TTC549 (cell line): ENCODE results near the gene ITPK1.
"Not testable (repeated sequence)": the region's sequence is repeated elsewhere in the genome, so short reads cannot be mapped to it uniquely, and the experiment has no call there.

Experiments used
- FAIRE-seq: peaks from 2 replicates; lab custom pipeline; 2012; peaks lifted over from hg19 to GRCh38; lab: Jason Lieb, UNC

ITPK1 gene

GRCh38 chr14:93128725-93129459, 13.2 kb upstream of the ITPK1 start:
- FAIRE-seq: no peak

- no peak for FAIRE-seq
Observed at GRCh38 chr14:93126111-93126510, 10.4 kb upstream of the ITPK1 start.

GRCh38 chr14:93122826-93123225, 7.1 kb upstream of the ITPK1 start:
- no peak for FAIRE-seq

- FAIRE-seq: no peak
Observed at GRCh38 chr14:93121030-93121834, 5.5 kb upstream of the ITPK1 start.

GRCh38 chr14:93120517-93120916, 4.8 kb upstream of the ITPK1 start:
- no peak for FAIRE-seq

- FAIRE-seq: no peak
Observed at GRCh38 chr14:93116676-93117200, 1.0 kb upstream of the ITPK1 start.

GRCh38 chr14:93115069-93115820, 480 bp downstream of the ITPK1 start:
- FAIRE-seq: no peak

- no peak for FAIRE-seq
Observed at GRCh38 chr14:93114713-93115068, 1.0 kb downstream of the ITPK1 start.

- FAIRE-seq: no peak
Observed at GRCh38 chr14:93114068-93114710, 1.5 kb downstream of the ITPK1 start.

GRCh38 chr14:93113678-93114067, 2.1 kb downstream of the ITPK1 start:
- FAIRE-seq: no peak

GRCh38 chr14:93112891-93113677, 2.6 kb downstream of the ITPK1 start:
- peak; percentile 5 for FAIRE-seq

GRCh38 chr14:93111541-93111940, 4.2 kb downstream of the ITPK1 start:
- not testable (repeated sequence) for FAIRE-seq

- no peak for FAIRE-seq
Observed at GRCh38 chr14:93110856-93111419, 4.8 kb downstream of the ITPK1 start.

- no peak for FAIRE-seq
Observed at GRCh38 chr14:93109572-93110481, 5.9 kb downstream of the ITPK1 start.

- FAIRE-seq: no peak
Observed at GRCh38 chr14:93108105-93108504, 7.6 kb downstream of the ITPK1 start.

GRCh38 chr14:93107453-93107852, 8.3 kb downstream of the ITPK1 start:
- no peak for FAIRE-seq

GRCh38 chr14:93106541-93107156, 9.1 kb downstream of the ITPK1 start:
- no peak for FAIRE-seq

GRCh38 chr14:93105856-93106255, 9.9 kb downstream of the ITPK1 start:
- FAIRE-seq: not testable (repeated sequence)

GRCh38 chr14:93105362-93105761, 10.4 kb downstream of the ITPK1 start:
- no peak for FAIRE-seq

- FAIRE-seq: no peak
Observed at GRCh38 chr14:93104961-93105360, 10.8 kb downstream of the ITPK1 start.
